CD4-positive, alpha-beta T cell treated with Interleukin-15 for 1 hour (primary cell): ENCODE results near the gene GRIFIN.

Source experiments
- DNase-seq: peaks from one replicate; pipeline ENCODE4 v3.0.0-alpha.2; 2020

The GRIFIN gene

DNA sequence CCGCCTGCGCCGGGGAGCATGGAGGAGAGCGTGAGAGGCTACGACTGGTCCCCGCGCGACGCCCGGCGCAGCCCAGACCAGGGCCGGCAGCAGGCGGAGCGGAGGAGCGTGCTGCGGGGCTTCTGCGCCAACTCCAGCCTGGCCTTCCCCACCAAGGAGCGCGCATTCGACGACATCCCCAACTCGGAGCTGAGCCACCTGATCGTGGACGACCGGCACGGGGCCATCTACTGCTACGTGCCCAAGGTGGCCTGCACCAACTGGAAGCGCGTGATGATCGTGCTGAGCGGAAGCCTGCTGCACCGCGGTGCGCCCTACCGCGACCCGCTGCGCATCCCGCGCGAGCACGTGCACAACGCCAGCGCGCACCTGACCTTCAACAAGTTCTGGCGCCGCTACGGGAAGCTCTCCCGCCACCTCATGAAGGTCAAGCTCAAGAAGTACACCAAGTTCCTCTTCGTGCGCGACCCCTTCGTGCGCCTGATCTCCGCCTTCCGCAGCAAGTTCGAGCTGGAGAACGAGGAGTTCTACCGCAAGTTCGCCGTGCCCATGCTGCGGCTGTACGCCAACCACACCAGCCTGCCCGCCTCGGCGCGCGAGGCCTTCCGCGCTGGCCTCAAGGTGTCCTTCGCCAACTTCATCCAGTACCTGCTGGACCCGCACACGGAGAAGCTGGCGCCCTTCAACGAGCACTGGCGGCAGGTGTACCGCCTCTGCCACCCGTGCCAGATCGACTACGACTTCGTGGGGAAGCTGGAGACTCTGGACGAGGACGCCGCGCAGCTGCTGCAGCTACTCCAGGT, 43.1 kb downstream of the GRIFIN start:
- DNase-seq, result no peak

DNA sequence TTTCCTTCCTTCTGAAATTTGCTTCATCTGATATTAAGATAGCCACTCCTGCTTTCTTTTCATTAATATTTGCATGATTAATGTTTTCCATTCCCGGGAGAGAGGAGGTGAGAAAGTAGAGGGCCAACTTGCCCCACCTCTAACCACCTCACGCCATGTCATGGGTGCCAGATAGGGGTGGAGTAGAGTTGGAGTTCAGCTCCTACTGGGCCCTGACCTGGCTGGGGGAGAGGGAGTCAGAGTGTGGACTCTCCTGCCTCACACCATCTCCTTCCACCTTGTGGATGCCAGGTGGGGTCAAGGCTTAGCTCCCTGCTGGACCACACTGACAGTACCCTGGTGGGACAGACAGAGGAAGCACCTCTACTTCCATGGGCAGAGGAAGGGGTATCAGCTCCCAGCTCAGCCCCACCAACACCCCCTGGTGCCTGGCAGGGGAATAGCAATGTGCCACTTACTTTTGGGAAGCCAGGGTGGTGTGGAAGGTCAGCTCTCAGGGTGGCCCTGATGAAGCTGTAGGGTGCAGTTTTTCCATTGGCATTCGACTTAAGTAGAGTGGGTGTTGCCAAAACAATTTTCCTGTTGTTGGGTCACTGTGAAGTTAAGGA, 44.8 kb downstream of the GRIFIN start:
- peak; percentile 33 for DNase-seq

DNA sequence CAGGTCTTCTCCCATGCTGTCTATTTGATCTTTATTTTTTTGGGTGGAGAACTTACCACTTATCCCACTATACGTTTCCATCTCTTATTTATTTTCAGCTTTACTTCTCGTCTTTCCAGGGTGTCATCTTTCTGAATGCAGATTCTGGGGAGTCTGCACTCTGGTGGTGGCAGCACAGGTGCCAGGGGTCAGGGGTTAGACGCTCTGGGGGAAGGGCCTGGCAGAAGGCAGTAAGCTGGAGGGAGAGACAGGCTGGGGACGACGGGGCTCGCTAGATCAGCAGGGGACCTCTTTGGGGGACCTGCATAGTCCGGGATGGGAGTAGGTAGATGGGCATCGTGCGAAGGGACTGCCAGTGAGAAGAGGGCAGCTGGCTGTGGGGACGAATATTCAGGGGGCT, 50.4 kb downstream of the GRIFIN start:
- no peak for DNase-seq
